Tibial nerve (tissue), 4 donors: Measurements from ENCODE around the gene ZCCHC10. TPM values are rescaled to one million over a fixed set of nuclear protein-coding genes. Genes with fewer than 3 reads are reported as not detected.
A peak's percentile ranks its signal among the peaks of the same experiment; 100 is the strongest.
"Not testable (repeated sequence)": the region's sequence is repeated elsewhere in the genome, so short reads cannot be mapped to it uniquely, and the experiment has no call there.

Source experiments
- DNase-seq, 2 donors: peaks; one replicate each; pipeline ENCODE4 v3.0.0-alpha.2; 2019; ENCODE audit warnings: low spot score in 2 of 2
- H3K27ac ChIP-seq, 4 donors: fragments of 200-600 bp; sonication (generic) in 3 of 4; one replicate each; pipeline ENCODE4 v1.5.1; 2017 to 2019; ENCODE audit warnings: mild to moderate bottlenecking in 1 of 4
- H3K27me3 ChIP-seq, 2 donors: fragments of 200-600 bp; sonication (generic) in 1 of 2; one replicate each; pipeline versions ENCODE4 v1.5.1 to v1.6.0; 2017 to 2019
- H3K36me3 ChIP-seq, 3 donors: fragments of 200-600 bp; sonication (generic); one replicate each; pipeline ENCODE4 v1.5.1; 2018 to 2019
- H3K4me1 ChIP-seq, 4 donors: fragments of 200-600 bp; sonication (generic) in 3 of 4; one replicate each; pipeline ENCODE4 v1.5.1; 2017 to 2019
- H3K4me3 ChIP-seq, 4 donors: fragments of 200-600 bp; sonication (generic) in 3 of 4; one replicate each; pipeline ENCODE4 v1.5.1; 2017 to 2019; ENCODE audit warnings: mild to moderate bottlenecking in 1 of 4, moderate library complexity in 1 of 4
- H3K9me3 ChIP-seq, 4 donors: fragments of 200-600 bp; sonication (generic) in 3 of 4; one replicate each; pipeline ENCODE4 v1.5.1; 2017 to 2019
- CTCF ChIP-seq, 5 experiments: fragments of 200-600 bp in 3 of 5; fragments of 450-650 bp in 2 of 5; sonication (generic) in 3 of 5; IDR thresholded peaks; one replicate each; pipeline ENCODE4 v1.5.1; 2016 to 2019; ENCODE audit warnings: antibody characterized with exemption in 5 of 5, mild to moderate bottlenecking in 3 of 5, moderate library complexity in 2 of 5
- EP300 ChIP-seq, 2 donors: sonication (generic); formaldehyde crosslinking; IDR thresholded peaks; one replicate each; pipeline ENCODE4 v1.6.1; 2017; ENCODE audit warnings: antibody characterized with exemption in 2 of 2, mild to moderate bottlenecking in 1 of 2
- POLR2A ChIP-seq, 2 donors: fragments of 450-650 bp; IDR thresholded peaks; one replicate each; pipeline ENCODE4 v1.6.1; 2017; ENCODE audit warnings: antibody characterized with exemption in 2 of 2, mild to moderate bottlenecking in 2 of 2, moderate library complexity in 2 of 2
- WGBS, 2 donors: methylation state at CpG; one replicate each; pipeline ENCODE4 v1.1.5; 2018; 5-methylcytosine and 5-hydroxymethylcytosine counted together
- total RNA-seq, 4 donors: library from RNA; depleted of rRNA; stranded (reverse); fragments of >200 nt; gene quantifications; one replicate each; pipeline ENCODE4 v1.1.0, GENCODE V29; 2016

Gene ZCCHC10
- total RNA-seq, 4 donors from 2014 or later = 7.4 to 9.0 (median 8.3) TPM

GRCh38 chr5:133051061-133051541 lies 24.8 kb upstream of the ZCCHC10 start:
- Histone ChIP-seq H3K4me1 (peaks cover 0 to 45% (median 22%) of the 10 kb centered on the region in 4 donors), H3K27me3 (no peaks in the 10 kb centered on the region), H3K36me3 (no peaks in the 10 kb centered on the region), H3K27ac (peak overlapping the region; percentile 97 to 98 (median 98)), H3K4me3 (peak overlapping the region; percentile 93 to 97 (median 94)), H3K9me3 (no peaks in the 10 kb centered on the region)
- DNase-seq = peak in 1 of 2 donors; percentile 10
- TF ChIP-seq CTCF (IDR thresholded peaks at IDR 0.05) = no peak
- no peak for TF ChIP-seq POLR2A (IDR thresholded peaks at IDR 0.05)
- TF ChIP-seq EP300 (IDR thresholded peaks at IDR 0.05) = no peak
- WGBS, 2 donors = 3 to 7% methylated on average over 15 of the region's 15 CpGs

DNA sequence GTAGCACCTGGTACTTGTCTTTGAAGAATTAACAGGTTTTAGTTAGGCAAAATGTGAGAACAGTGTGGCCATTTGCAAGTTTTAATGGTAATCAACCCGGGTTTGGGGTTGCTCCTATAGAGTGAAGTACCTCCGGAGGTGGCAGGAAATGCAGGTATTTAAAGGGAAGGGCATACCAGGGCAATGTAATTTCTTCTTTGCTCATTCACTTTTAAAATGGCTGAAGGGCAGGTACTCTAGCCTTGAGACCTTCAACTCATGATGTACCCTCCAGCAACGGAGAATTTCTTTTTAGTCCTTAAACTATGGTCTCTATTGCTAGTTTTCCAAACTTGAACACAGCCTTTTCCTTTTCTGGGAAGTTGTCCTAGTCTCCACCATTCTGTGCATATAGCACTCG lies 24.2 kb upstream of the ZCCHC10 start:
- TF ChIP-seq CTCF (IDR thresholded peaks at IDR 0.05) (no peak), EP300 (IDR thresholded peaks at IDR 0.05) (no peak), POLR2A (IDR thresholded peaks at IDR 0.05) (no peak)
- H3K9me3 ChIP-seq = no peaks in the 10 kb centered on the region
- peak overlapping the region in 3 of 4 donors; percentile 94 to 97 (median 95) for H3K4me3 ChIP-seq
- H3K4me1 ChIP-seq = peaks cover 0 to 40% (median 22%) of the 10 kb centered on the region in 4 donors
- no peaks in the 10 kb centered on the region for H3K36me3 ChIP-seq
- peak overlapping the region; percentile 97 to 98 (median 98) for H3K27ac ChIP-seq
- 39 to 45% methylated on average over 4 of the region's 4 CpGs for WGBS, 2 donors
- no peak for DNase-seq
- no peaks in the 10 kb centered on the region for H3K27me3 ChIP-seq

- no peaks in the 10 kb centered on the region for H3K9me3 ChIP-seq
- H3K4me3 ChIP-seq = no peak overlapping the region
- no peak overlapping the region for H3K27ac ChIP-seq
- 38 to 48% methylated on average over 1 of the region's 1 CpG for WGBS, 2 donors
- H3K27me3 ChIP-seq = no peaks in the 10 kb centered on the region
- TF ChIP-seq POLR2A (IDR thresholded peaks at IDR 0.05) (no peak), CTCF (IDR thresholded peaks at IDR 0.05) (no peak), EP300 (IDR thresholded peaks at IDR 0.05) (no peak)
- DNase-seq = no peak
- peaks cover 0 to 35% (median 22%) of the 10 kb centered on the region in 4 donors for H3K4me1 ChIP-seq
- no peaks in the 10 kb centered on the region for H3K36me3 ChIP-seq
Observed at GRCh38 chr5:133049726-133050048, 23.3 kb upstream of the ZCCHC10 start.

- 35 to 39% methylated on average over 6 of the region's 6 CpGs for WGBS, 2 donors
- Histone ChIP-seq H3K27me3 (no peaks in the 10 kb centered on the region), H3K4me3 (no peak overlapping the region), H3K27ac (no peak overlapping the region), H3K9me3 (no peaks in the 10 kb centered on the region), H3K36me3 (no peaks in the 10 kb centered on the region), H3K4me1 (peaks cover 0 to 30% (median 20%) of the 10 kb centered on the region in 4 donors)
- TF ChIP-seq POLR2A (IDR thresholded peaks at IDR 0.05) (no peak), EP300 (IDR thresholded peaks at IDR 0.05) (no peak), CTCF (IDR thresholded peaks at IDR 0.05) (no peak)
- no peak for DNase-seq
Observed at GRCh38 chr5:133048993-133049725, 22.8 kb upstream of the ZCCHC10 start.

GRCh38 chr5:133047404-133047803 lies 21.1 kb upstream of the ZCCHC10 start:
- no peaks in the 10 kb centered on the region for H3K27me3 ChIP-seq
- H3K9me3 ChIP-seq = no peaks in the 10 kb centered on the region
- no peak for DNase-seq
- no peak overlapping the region for H3K4me3 ChIP-seq
- no peak for TF ChIP-seq POLR2A (IDR thresholded peaks at IDR 0.05)
- no peak for TF ChIP-seq CTCF (IDR thresholded peaks at IDR 0.05)
- no peak for TF ChIP-seq EP300 (IDR thresholded peaks at IDR 0.05)
- H3K4me1 ChIP-seq = peaks cover 0 to 15% (median 9%) of the 10 kb centered on the region in 4 donors
- H3K27ac ChIP-seq = no peak overlapping the region
- 88 to 90% methylated on average over 6 to 19 of the region's 19 CpGs for WGBS, 2 donors
- no peaks in the 10 kb centered on the region for H3K36me3 ChIP-seq

- H3K27me3 ChIP-seq, DNase-seq, H3K9me3 ChIP-seq, H3K27ac ChIP-seq, H3K36me3 ChIP-seq, H3K4me3 ChIP-seq: not testable (repeated sequence)
- 80 to 87% methylated on average over 8 of the region's 8 CpGs for WGBS, 2 donors
- peaks cover 0 to 15% (median 9%) of the 10 kb centered on the region in 4 donors for H3K4me1 ChIP-seq
Observed at GRCh38 chr5:133046560-133046959, 20.2 kb upstream of the ZCCHC10 start.
